ENCODE data around the gene HES7.

DNA sequence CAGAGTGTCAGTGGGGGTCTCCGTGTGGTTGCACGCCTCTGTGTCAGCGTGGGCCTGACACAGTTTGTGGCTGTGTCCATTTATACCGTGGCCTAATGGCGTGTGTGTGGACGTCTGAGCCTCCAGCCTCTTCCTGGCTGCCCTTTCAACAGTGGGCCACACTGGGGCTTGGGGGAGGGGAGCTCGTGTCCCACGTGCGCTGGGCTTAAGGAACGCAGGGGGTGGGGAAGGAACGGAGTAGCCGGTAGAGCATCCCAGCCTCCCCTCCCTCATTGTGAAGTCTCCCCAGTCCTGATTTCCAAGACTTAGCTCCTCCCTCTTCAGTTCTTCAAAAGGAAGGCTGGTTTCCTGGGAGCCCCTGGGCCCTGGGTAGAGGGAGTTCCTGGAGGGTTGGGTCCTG, 9.5 kb upstream of the HES7 start:
- TF ChIP-seq CTCF (IDR thresholded peaks at IDR 0.05), result no peak
- no peak for TF ChIP-seq POLR2AphosphoS5 (IDR thresholded peaks at IDR 0.05)
- TF ChIP-seq EP300 (IDR thresholded peaks at IDR 0.05), result no peak
- TF ChIP-seq POLR2A (IDR thresholded peaks at IDR 0.05), result no peak

Measured in stomach (tissue), 4 donors.